Lung (tissue), 12 donors: ENCODE results near the gene DISC1. TPM values are rescaled to one million over a fixed set of nuclear protein-coding genes. Genes with fewer than 3 reads are reported as not detected.

Source experiments
- ATAC-seq: fragments of 200-7000 bp; cut with Tn5 transposase; one replicate; pipeline ENCODE4 v1.9.1; 2020; ENCODE audit warnings: moderate number of reproducible peaks; ENCODE audit not compliant: insufficient read depth, low FRiP score
- DNase-seq, 3 donors: peaks; one replicate each; pipeline ENCODE4 v3.0.0-alpha.2; 2013 to 2017
- H3K27ac ChIP-seq, 2 donors: one replicate each; pipeline ENCODE4 v1.5.1; 2013; ENCODE audit warnings: mild to moderate bottlenecking in 2 of 2, moderate library complexity in 2 of 2, control low read depth in 1 of 2, inconsistent platforms in 1 of 2, low read depth in 1 of 2, low read length in 1 of 2
- H3K27me3 ChIP-seq, 3 donors: one replicate each; pipeline ENCODE4 v1.5.1; 2013; ENCODE audit warnings: low read length in 2 of 3; ENCODE audit not compliant: control insufficient read depth in 3 of 3, insufficient read depth in 3 of 3
- H3K36me3 ChIP-seq, 4 donors: one replicate each; pipeline ENCODE4 v1.5.1; 2013; ENCODE audit warnings: low read length in 4 of 4, mild to moderate bottlenecking in 1 of 4, moderate library complexity in 1 of 4; ENCODE audit not compliant: control insufficient read depth in 4 of 4, insufficient read depth in 4 of 4
- H3K4me1 ChIP-seq, 5 donors: one replicate each; pipeline ENCODE4 v1.5.1; 2013; ENCODE audit warnings: low read length in 5 of 5, mild to moderate bottlenecking in 2 of 5, moderate library complexity in 1 of 5; ENCODE audit not compliant: control insufficient read depth in 5 of 5, insufficient read depth in 5 of 5
- H3K4me3 ChIP-seq: one replicate; pipeline ENCODE4 v1.5.1; 2013; ENCODE audit warnings: mild to moderate bottlenecking, control low read depth, moderate library complexity
- H3K9ac ChIP-seq, 2 donors: one replicate each; pipeline ENCODE4 v1.5.1; 2013; ENCODE audit warnings: low read length in 2 of 2, control low read depth in 1 of 2; ENCODE audit not compliant: insufficient read depth in 1 of 2
- H3K9me3 ChIP-seq, 4 donors: one replicate each; pipeline ENCODE4 v1.5.1; 2013; ENCODE audit warnings: low read length in 3 of 4, mild to moderate bottlenecking in 1 of 4, moderate library complexity in 1 of 4; ENCODE audit not compliant: control insufficient read depth in 4 of 4, insufficient read depth in 3 of 4
- WGBS, 2 donors: extraction: QIAGEN DNeasy Blood & Tissue Kit; methylation state at CpG; one replicate each; pipeline ENCODE4 v1.1.7; 2013; 5-methylcytosine and 5-hydroxymethylcytosine counted together
- polyA plus RNA-seq, 2 donors: library from polyadenylated mRNA; stranded (reverse); fragments of 200-250 nt; gene quantifications; one replicate each; pipeline ENCODE4 v1.2.1, GENCODE V29; 2013
- total RNA-seq, 2 donors: library from RNA; depleted of rRNA in 1 of 2; stranded (reverse); fragments of >200 nt in 1 of 2; gene quantifications; one replicate each; pipeline ENCODE4 v1.2.1, GENCODE V29; 2014 to 2021
- TF ChIP-seq, protein P1 (sequence below): IDR thresholded peaks from 2 replicates; pipeline ENCODE4 v1.5.1; 2012; ENCODE audit warnings: mild to moderate bottlenecking; ENCODE audit errors: control extremely low read depth, extremely low read depth
- donor health status: control.
- donor health status: control.
- donor health status: Bipolar disorder and iron deficiency.
- donor health status: healthy.
- donor health status: DM: yes; HTN: yes; CAD: no.

DISC1 gene
- total and polyA plus RNA-seq, 4 donors = 0.98 to 32.9 (median 6.1) TPM

DNA sequence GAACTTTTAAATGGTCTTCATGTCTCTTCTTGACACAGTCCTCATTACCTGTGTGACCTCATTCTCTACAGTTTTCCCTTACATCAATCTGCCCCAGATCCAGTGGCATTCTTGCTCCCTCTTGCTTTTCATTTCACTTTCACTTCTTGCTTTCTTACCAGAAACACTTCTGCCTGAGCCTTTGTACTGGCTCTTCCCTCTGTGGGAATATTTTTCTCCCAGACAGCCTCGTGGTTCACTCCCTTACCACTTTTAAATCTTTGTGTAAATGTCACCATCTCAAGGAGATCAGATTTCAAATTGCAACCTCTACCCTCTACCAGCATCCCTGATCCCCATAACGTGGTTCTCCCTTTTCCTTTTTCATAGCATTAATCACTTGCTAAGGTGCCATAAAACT is 73.2 kb downstream of the DISC1 start:
- no peak overlapping the region for H3K4me3 ChIP-seq
- TF ChIP-seq, protein P1, sequence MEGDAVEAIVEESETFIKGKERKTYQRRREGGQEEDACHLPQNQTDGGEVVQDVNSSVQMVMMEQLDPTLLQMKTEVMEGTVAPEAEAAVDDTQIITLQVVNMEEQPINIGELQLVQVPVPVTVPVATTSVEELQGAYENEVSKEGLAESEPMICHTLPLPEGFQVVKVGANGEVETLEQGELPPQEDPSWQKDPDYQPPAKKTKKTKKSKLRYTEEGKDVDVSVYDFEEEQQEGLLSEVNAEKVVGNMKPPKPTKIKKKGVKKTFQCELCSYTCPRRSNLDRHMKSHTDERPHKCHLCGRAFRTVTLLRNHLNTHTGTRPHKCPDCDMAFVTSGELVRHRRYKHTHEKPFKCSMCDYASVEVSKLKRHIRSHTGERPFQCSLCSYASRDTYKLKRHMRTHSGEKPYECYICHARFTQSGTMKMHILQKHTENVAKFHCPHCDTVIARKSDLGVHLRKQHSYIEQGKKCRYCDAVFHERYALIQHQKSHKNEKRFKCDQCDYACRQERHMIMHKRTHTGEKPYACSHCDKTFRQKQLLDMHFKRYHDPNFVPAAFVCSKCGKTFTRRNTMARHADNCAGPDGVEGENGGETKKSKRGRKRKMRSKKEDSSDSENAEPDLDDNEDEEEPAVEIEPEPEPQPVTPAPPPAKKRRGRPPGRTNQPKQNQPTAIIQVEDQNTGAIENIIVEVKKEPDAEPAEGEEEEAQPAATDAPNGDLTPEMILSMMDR = no peak
- no peak overlapping the region for H3K9ac ChIP-seq
- H3K4me1 ChIP-seq = peaks cover 0 to 34% (median 9%) of the 10 kb centered on the region in 5 donors
- DNase-seq = no peak
- peaks cover 0 to 2% (median 0%) of the 10 kb centered on the region in 4 donors for H3K9me3 ChIP-seq
- 29 to 32% methylated on average over 2 of the region's 2 CpGs for WGBS, 2 donors
- H3K27me3 ChIP-seq = no peaks in the 10 kb centered on the region
- H3K27ac ChIP-seq = no peak overlapping the region
- ATAC-seq = no peak
- H3K36me3 ChIP-seq = peaks cover 0 to 10% (median 0%) of the 10 kb centered on the region in 4 donors

DNA sequence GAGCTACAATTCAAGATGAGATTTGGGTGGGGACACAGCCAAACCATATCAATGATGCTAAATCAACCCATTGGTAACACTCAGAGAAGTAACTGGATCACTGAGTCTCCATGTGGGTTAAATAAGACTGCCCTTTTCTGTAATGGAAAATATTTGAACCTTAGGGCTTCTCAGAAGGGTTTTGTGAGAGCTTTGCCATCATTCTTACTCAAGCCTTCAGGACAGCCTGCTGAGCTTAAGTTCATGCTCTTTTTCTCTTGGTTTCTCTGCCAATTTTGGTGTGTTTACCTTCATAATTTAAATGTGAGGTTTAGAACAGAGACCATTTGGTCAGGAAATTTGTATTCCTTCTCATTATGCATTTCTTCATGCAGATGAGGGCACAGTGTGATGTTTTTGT is 74.7 kb downstream of the DISC1 start:
- Histone ChIP-seq H3K9me3 (peaks cover 0 to 2% (median 0%) of the 10 kb centered on the region in 4 donors), H3K36me3 (peaks cover 0 to 8% (median 0%) of the 10 kb centered on the region in 4 donors), H3K9ac (no peak overlapping the region), H3K4me3 (no peak overlapping the region), H3K27ac (no peak overlapping the region), H3K27me3 (no peaks in the 10 kb centered on the region), H3K4me1 (peaks cover 0 to 31% (median 3%) of the 10 kb centered on the region in 5 donors)
- DNase-seq (no peak), ATAC-seq (no peak)
- TF ChIP-seq, protein P1 = no peak

DNA sequence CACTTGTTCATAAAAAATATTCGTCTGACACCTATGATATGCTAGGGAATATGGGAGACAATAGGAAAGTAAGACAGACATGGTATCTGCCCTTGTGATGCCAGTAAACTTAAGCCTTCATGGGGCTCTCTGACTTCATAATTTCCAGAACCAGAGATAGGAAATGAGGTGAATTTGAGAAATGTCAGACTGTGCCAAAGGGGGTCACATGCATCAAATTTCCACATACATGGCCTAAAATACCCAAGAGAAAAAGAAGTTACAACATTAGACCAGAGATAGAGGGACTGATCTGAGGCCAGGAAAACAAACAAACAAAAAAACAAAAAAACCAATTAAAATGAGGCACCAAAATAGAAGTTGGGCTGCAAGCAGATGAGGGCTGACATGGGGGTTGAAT is 75.7 kb downstream of the DISC1 start:
- WGBS, 2 donors = 90 to 95% methylated on average over 1 of the region's 1 CpG
- peaks cover 0 to 4% (median 0%) of the 10 kb centered on the region in 4 donors for H3K36me3 ChIP-seq
- no peak overlapping the region for H3K9ac ChIP-seq
- TF ChIP-seq, protein P1 = no peak
- no peaks in the 10 kb centered on the region for H3K27me3 ChIP-seq
- no peak for ATAC-seq
- H3K27ac ChIP-seq = no peak overlapping the region
- H3K4me1 ChIP-seq = peaks cover 0 to 34% (median 3%) of the 10 kb centered on the region in 5 donors
- peaks cover 0 to 2% (median 0%) of the 10 kb centered on the region in 4 donors for H3K9me3 ChIP-seq
- peak in 2 of 3 donors; percentile 73 to 74 for DNase-seq
- H3K4me3 ChIP-seq = no peak overlapping the region

DNA sequence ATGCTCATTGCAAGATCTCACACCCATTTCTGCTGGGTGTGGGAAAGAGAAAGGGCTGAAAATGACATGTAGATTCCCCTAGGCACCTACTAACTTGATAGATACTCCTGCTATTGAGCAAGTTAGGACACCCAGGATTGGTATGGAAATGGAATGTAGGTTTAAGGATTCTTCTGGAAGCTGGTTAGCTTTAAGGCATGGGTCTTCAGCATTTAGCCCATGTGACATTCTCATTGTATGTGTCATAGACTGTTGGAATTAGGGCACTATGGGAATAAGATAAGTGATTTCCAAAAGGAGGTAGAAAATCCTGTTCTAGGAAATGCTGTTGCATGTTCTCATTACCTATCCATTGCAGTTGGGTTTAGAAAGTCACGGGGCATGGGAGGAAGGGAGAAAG is 76.2 kb downstream of the DISC1 start:
- Histone ChIP-seq H3K27me3 (no peaks in the 10 kb centered on the region), H3K9me3 (peaks cover 0 to 2% (median 0%) of the 10 kb centered on the region in 4 donors), H3K4me1 (peaks cover 0 to 35% (median 3%) of the 10 kb centered on the region in 5 donors), H3K4me3 (no peak overlapping the region), H3K36me3 (peaks cover 0 to 4% (median 0%) of the 10 kb centered on the region in 4 donors), H3K9ac (no peak overlapping the region), H3K27ac (no peak overlapping the region)
- TF ChIP-seq, protein P1 = no peak
- 88 to 94% methylated on average over 1 of the region's 1 CpG for WGBS, 2 donors
- DNase-seq (no peak), ATAC-seq (no peak)
